CD4-positive, alpha-beta T cell (primary cell): Measurements from ENCODE around the gene IFNL2. TPM values are rescaled to one million over a fixed set of nuclear protein-coding genes. Genes with fewer than 3 reads are reported as not detected.
"Not testable (repeated sequence)": the region's sequence is repeated elsewhere in the genome, so short reads cannot be mapped to it uniquely, and the experiment has no call there.

Experiments used
- ATAC-seq: fragments of 200-7000 bp; cut with Tn5 transposase; one replicate; pipeline ENCODE4 v1.10.0; 2022; ENCODE audit warnings: mild to moderate bottlenecking; ENCODE audit not compliant: poor library complexity
- CTCF ChIA-PET: fragments of 350-600 bp; sonication (Branson Sonifier 250); formaldehyde crosslinking; loops from one replicate; lab custom pipeline; 2021; ENCODE audit warnings: antibody characterized with exemption, inconsistent platforms; lab: Charles Lee
- POLR2A ChIA-PET: fragments of 350-600 bp; sonication (Branson Sonifier 250); formaldehyde crosslinking; loops from one replicate; lab custom pipeline; 2021; ENCODE audit warnings: antibody characterized with exemption, inconsistent platforms; lab: Charles Lee
- DNase-seq, 14 experiments: peaks; one replicate each; pipeline ENCODE4 v3.0.0-alpha.2; 2013 to 2020; ENCODE audit warnings: mixed read lengths in 2 of 14
- H3K27ac ChIP-seq, 2 donors: one replicate each; pipeline versions ENCODE4 v1.5.1 to v1.7.0; 2013; ENCODE audit warnings: low read length in 2 of 2, low read depth in 1 of 2, mild to moderate bottlenecking in 1 of 2
- H3K27me3 ChIP-seq, 2 experiments: 1 replicate in 1 of 2; 2 replicates in 1 of 2; pipeline versions ENCODE4 v1.6.1 to v1.7.0; 2013; ENCODE audit warnings: low read length in 2 of 2, control low read depth in 1 of 2, mild to moderate bottlenecking in 1 of 2, moderate library complexity in 1 of 2; ENCODE audit not compliant: insufficient read depth in 2 of 2, control insufficient read depth in 1 of 2
- H3K36me3 ChIP-seq: one replicate; pipeline ENCODE4 v1.6.1; 2013; ENCODE audit warnings: low read length, control low read depth; ENCODE audit not compliant: insufficient read depth
- H3K4me1 ChIP-seq: one replicate; pipeline ENCODE4 v1.6.1; 2013; ENCODE audit warnings: low read length, control low read depth; ENCODE audit not compliant: insufficient read depth
- H3K4me3 ChIP-seq: one replicate; pipeline ENCODE4 v1.5.1; 2013; ENCODE audit warnings: mild to moderate bottlenecking, low read length, moderate library complexity
- H3K9me3 ChIP-seq, 2 experiments: 1 replicate in 1 of 2; 2 replicates in 1 of 2; pipeline versions ENCODE4 v1.6.1 to v1.7.0; 2013; ENCODE audit warnings: low read length in 2 of 2, mild to moderate bottlenecking in 2 of 2, control low read depth in 1 of 2, moderate library complexity in 1 of 2; ENCODE audit not compliant: control insufficient read depth in 1 of 2, insufficient read depth in 1 of 2
- H3K27ac Mint-ChIP-seq: one replicate; pipeline ENCODE4 v1.8.0; 2020; ENCODE audit warnings: mixed read lengths
- H3K27me3 Mint-ChIP-seq: one replicate; pipeline ENCODE4 v1.8.0; 2021; ENCODE audit warnings: mixed read lengths
- H3K36me3 Mint-ChIP-seq: one replicate; pipeline ENCODE4 v1.8.0; 2021; ENCODE audit warnings: low read depth, mixed read lengths
- H3K4me1 Mint-ChIP-seq: one replicate; pipeline ENCODE4 v1.8.0; 2021; ENCODE audit warnings: low read depth, mixed read lengths
- H3K4me3 Mint-ChIP-seq: one replicate; pipeline ENCODE4 v1.8.0; 2020; ENCODE audit warnings: mild to moderate bottlenecking, mixed read lengths
- H3K9me3 Mint-ChIP-seq: one replicate; pipeline ENCODE4 v1.8.0; 2020; ENCODE audit warnings: mixed read lengths
- intact Hi-C, 2 experiments: fragments of 100-400 bp; cut with DNase I in 1 of 2; cut with micrococcal nuclease in 1 of 2; formaldehyde crosslinking; loops; one replicate each; pipeline versions ENCODE4 v1.15.1 to v1.9.0; 2023 to 2025; cut with DNase I, micrococcal nuclease
- total RNA-seq, 174 experiments: library from RNA in 2 of 174; stranded (reverse) in 2 of 174; gene quantifications; one replicate each; pipeline ENCODE4 v1.2.3 and lab custom pipeline; 2021 to 2026
- TF ChIP-seq, protein P1 (sequence below): fragments of 200-600 bp; IDR thresholded peaks from one replicate; pipeline ENCODE4 v1.8.0; 2022; ENCODE audit warnings: antibody characterized with exemption, mild to moderate bottlenecking

The IFNL2 gene
- total RNA-seq, 2 experiments from 2014 or later: not detected

DNA sequence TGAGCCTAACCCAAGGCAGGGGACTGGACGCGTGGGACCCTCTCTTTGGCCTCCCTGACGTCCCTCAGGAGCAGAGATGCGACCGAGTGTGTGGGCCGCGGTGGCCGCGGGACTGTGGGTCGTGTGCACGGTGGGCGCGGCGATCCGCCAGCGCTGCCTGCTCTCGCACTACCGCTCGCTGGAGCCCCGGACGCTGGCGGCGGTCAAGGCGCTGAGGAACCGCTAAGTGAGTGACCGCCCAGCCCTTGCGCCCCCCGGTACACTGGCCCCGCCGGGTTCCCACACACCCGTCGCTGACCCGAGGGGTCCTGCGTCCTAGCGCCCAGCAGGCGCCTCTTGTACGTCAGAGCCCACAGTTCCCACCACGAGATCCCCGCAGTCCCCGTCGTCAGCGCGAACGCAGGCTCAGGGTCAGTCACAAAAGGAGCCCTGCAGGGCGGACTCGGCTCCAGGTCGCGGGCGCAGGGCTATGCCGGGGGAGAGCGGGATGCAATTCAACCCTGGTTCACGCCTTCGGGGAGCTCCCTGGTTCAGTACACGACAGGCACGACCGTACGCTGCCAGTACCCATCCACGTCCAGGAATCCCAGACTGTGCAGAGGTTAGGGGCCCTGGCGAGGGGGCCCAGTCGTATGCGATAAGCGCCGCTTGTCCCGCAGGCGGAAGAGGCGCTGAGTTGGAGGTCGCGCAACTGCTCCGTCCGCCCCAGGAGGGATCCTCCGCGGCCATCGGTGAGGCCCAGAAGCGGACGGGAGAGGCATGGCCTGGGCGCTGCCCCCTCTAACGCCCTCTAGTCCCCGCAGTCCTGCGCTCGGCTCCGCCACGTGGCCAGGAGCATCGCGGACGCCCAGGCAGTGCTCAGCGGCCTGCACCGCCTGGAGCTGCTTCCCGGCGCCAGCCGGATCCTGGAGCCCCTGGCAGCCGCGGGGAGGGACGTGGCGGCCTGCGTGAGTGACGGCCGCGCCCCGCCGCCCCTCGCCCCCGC lies 3.6 kb upstream of the IFNL2 start:
- Histone ChIP-seq H3K27ac (no peak overlapping the region), H3K9me3 (peaks cover 0 to 15% of the 10 kb centered on the region in 2 experiments), H3K27me3 (peaks cover 35 to 40% of the 10 kb centered on the region in 2 experiments), H3K36me3 (no peaks in the 10 kb centered on the region), H3K4me1 (peaks cover 16% of the 10 kb centered on the region), H3K4me3 (no peak overlapping the region)
- H3K4me3 Mint-ChIP-seq: no peak overlapping the region
- ChIA-PET CTCF (no interaction called here), POLR2A (no interaction called here)
- TF ChIP-seq, protein P1, sequence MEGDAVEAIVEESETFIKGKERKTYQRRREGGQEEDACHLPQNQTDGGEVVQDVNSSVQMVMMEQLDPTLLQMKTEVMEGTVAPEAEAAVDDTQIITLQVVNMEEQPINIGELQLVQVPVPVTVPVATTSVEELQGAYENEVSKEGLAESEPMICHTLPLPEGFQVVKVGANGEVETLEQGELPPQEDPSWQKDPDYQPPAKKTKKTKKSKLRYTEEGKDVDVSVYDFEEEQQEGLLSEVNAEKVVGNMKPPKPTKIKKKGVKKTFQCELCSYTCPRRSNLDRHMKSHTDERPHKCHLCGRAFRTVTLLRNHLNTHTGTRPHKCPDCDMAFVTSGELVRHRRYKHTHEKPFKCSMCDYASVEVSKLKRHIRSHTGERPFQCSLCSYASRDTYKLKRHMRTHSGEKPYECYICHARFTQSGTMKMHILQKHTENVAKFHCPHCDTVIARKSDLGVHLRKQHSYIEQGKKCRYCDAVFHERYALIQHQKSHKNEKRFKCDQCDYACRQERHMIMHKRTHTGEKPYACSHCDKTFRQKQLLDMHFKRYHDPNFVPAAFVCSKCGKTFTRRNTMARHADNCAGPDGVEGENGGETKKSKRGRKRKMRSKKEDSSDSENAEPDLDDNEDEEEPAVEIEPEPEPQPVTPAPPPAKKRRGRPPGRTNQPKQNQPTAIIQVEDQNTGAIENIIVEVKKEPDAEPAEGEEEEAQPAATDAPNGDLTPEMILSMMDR: no peak
- peaks cover 6% of the 10 kb centered on the region for H3K4me1 Mint-ChIP-seq
- H3K9me3 Mint-ChIP-seq: no peaks in the 10 kb centered on the region
- no peaks in the 10 kb centered on the region for H3K36me3 Mint-ChIP-seq
- H3K27me3 Mint-ChIP-seq: peaks cover 46% of the 10 kb centered on the region
- H3K27ac Mint-ChIP-seq: no peak overlapping the region
- ATAC-seq (no peak), DNase-seq (no peak)
- intact Hi-C loops: no loop called here

DNA sequence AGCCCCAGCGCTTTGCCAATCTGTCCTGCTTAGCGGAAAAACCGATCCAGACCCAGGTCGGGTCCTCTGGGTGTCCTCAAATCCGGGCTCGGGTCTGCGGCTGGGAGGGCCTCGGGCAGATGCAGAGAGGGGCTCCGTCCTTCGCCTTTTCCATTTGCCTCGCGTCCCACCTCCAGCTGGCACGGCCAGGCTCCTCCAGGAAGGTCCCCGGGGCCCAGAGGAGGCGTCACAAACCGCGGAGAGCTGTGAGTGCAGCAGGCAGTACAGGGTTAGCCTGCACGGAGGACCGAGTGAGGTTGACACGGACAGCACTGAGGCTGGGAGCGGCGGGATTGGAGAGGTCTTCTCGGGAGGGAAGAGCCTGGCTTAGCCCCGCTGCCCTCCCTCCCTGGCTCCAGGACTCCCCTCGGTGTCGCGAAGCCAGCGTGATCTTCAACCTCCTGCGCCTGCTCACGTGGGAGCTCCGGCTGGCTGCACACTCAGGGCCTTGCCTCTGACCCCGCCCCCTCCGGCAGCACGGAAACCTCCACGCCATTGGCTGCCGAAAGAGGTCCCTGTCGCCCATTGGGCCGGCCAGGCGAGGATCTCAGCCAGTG lies 2.8 kb upstream of the IFNL2 start:
- DNase-seq: peak in 2 of 14 experiments; percentile 10 to 28
- peaks cover 16% of the 10 kb centered on the region for H3K4me1 ChIP-seq
- H3K36me3 ChIP-seq: no peaks in the 10 kb centered on the region
- H3K9me3 ChIP-seq: peaks cover 0 to 15% of the 10 kb centered on the region in 2 experiments
- no peak overlapping the region for H3K4me3 Mint-ChIP-seq
- POLR2A ChIA-PET: no interaction called here
- no peaks in the 10 kb centered on the region for H3K36me3 Mint-ChIP-seq
- no peak for ATAC-seq
- H3K27me3 Mint-ChIP-seq: peaks cover 42% of the 10 kb centered on the region
- no peak overlapping the region for H3K27ac Mint-ChIP-seq
- H3K9me3 Mint-ChIP-seq: no peaks in the 10 kb centered on the region
- intact Hi-C loops: no loop called here
- no peak overlapping the region for H3K27ac ChIP-seq
- TF ChIP-seq, protein P1: no peak
- CTCF ChIA-PET: no interaction called here
- H3K27me3 ChIP-seq: peaks cover 35 to 40% of the 10 kb centered on the region in 2 experiments
- no peak overlapping the region for H3K4me3 ChIP-seq
- peaks cover 6% of the 10 kb centered on the region for H3K4me1 Mint-ChIP-seq

DNA sequence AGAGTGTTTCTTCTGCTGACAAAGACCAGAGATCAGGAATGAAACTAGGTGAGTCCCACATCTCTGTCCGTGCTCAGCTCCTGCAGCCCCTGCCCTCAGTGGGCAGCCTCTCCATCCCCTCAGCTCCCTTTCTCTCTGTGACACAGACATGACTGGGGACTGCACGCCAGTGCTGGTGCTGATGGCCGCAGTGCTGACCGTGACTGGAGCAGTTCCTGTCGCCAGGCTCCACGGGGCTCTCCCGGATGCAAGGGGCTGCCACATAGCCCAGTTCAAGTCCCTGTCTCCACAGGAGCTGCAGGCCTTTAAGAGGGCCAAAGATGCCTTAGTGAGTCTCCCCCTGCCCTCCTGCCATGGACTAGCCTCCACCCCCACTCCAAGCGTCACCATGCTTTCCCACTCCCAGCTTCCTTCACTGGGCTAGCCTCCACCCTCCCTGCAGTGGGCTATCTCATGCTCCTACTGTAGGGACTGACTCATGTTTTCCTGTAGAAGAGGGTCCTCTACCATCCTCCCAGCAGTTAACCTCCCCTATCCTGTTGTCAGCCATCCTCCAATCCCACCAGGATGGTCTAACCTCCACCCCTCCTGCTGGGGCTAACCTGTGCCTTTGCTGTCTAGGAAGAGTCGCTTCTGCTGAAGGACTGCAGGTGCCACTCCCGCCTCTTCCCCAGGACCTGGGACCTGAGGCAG lies 481 bp downstream of the IFNL2 start:
- Histone ChIP-seq H3K9me3 (peaks cover 0 to 12% of the 10 kb centered on the region in 2 experiments), H3K27me3 (peaks cover 18 to 20% of the 10 kb centered on the region in 2 experiments), H3K4me1 (peaks cover 16% of the 10 kb centered on the region)
- H3K9me3 Mint-ChIP-seq, H3K36me3 Mint-ChIP-seq, H3K4me3 ChIP-seq, POLR2A ChIA-PET, DNase-seq, H3K4me1 Mint-ChIP-seq, H3K36me3 ChIP-seq, ATAC-seq, intact Hi-C loops, H3K27ac Mint-ChIP-seq, H3K4me3 Mint-ChIP-seq, H3K27ac ChIP-seq, CTCF ChIA-PET: not testable (repeated sequence)
- H3K27me3 Mint-ChIP-seq: peaks cover 19% of the 10 kb centered on the region

DNA sequence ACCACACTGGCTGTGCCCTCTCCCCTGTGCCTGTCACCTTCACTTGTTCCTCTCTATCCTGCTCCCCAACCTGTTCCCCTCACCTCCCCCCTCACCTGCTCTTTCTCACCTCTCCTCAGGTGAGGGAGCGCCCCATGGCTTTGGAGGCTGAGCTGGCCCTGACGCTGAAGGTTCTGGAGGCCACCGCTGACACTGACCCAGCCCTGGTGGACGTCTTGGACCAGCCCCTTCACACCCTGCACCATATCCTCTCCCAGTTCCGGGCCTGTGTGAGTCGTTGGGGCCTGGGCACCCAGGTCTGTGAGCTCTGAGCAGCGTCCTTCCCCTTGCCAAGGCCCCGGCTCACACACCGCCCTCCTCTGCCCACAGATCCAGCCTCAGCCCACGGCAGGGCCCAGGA lies 1.2 kb downstream of the IFNL2 start:
- H3K4me3 Mint-ChIP-seq, H3K27ac Mint-ChIP-seq, H3K4me1 ChIP-seq, DNase-seq, H3K36me3 Mint-ChIP-seq, intact Hi-C loops, H3K36me3 ChIP-seq, H3K9me3 Mint-ChIP-seq, H3K4me3 ChIP-seq, POLR2A ChIA-PET, H3K4me1 Mint-ChIP-seq, H3K9me3 ChIP-seq, CTCF ChIA-PET, H3K27ac ChIP-seq, ATAC-seq: not testable (repeated sequence)
- peaks cover 13% of the 10 kb centered on the region in 2 experiments for H3K27me3 ChIP-seq
- peaks cover 15% of the 10 kb centered on the region for H3K27me3 Mint-ChIP-seq
